GM11168 (cell line): Measurements from ENCODE around the gene TRAPPC2.
"Not testable (repeated sequence)": the region's sequence is repeated elsewhere in the genome, so short reads cannot be mapped to it uniquely, and the experiment has no call there.

ENCODE experiments used
- in situ Hi-C: fragments of 300-500 bp; cut with MboI; formaldehyde crosslinking; loops from one replicate; pipeline ENCODE4 v1.12.0; 2022; ENCODE audit warnings: low sequenced_read_pairs; ENCODE audit not compliant: unreplicated experiment

TRAPPC2 gene

DNA sequence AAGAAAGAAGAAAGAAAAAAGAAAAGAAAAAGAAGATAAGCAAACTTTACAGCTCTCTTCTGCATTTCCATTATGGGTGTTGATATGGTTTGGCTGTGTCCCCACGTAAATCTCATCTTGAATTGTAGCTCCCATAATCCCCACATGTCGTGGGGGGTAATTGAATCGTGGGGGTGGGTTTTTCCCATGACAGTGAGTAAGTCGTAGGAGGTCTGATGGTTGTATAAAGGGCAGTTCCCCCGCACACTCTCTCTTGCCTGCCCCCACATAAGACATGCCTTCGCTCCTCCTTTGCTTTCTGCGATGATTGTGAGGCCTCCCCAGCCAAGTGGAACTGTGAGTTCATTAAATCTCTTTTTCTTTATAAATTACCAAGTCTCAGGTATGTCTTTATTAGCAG is 52.8 kb downstream of the TRAPPC2 start:
- in situ Hi-C loops, result no loop called here

DNA sequence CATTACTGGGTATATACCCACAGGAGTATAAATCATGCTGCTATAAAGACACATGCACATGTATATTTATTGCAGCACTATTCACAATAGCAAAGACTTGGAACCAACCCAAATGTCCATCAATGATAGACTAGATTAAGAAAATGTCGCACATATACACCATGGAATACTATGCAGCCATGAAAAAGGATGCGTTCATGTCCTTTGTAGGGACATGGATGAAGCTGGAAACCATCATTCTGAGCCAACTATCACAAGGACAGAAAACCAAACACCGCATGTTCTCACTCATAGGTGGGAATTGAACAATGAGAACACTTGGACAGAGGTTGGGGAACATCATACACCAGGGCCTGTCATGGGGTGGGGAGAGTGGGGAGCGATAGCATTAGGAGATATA is 54.7 kb downstream of the TRAPPC2 start:
- in situ Hi-C loops, result not testable (repeated sequence)

DNA sequence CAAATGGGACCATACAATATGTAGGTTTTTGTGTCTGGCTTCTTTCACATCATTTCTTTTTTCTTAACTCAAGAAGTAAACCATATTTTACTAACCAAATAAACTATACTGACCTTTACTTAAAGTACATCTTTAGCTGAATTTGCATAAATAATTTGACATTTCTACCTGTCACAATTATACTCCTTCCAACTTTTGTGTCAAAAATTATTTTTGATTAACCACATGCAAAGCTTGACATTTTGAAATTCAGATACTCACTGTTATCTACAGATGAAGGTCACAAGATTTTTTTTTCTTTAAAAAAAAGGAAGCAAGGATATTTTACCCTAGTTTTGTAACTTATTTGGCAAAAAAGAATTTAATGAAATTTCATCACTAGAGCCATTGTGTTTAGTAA is 57.5 kb downstream of the TRAPPC2 start:
- in situ Hi-C loops, result no loop called here

DNA sequence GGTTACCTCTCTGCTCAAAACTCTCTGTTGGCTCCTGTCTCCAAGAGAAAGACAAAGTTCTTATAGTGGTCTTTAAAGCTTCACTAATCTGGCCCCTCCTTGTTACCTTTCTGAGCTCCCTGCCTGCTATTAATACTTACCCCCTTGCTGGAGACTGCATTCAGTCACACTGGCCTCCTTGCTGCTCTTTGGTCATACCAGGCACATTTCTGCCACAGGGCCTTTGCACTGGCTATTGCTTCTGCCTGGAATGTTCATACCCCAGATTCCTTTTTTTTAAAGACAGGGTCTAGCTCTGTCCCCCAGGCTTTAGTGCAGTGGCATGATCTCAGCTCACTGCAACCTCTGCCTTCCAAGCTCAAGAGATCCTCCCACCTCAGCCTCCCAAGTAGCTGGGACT is 61.4 kb downstream of the TRAPPC2 start:
- in situ Hi-C loops, result no loop called here

DNA sequence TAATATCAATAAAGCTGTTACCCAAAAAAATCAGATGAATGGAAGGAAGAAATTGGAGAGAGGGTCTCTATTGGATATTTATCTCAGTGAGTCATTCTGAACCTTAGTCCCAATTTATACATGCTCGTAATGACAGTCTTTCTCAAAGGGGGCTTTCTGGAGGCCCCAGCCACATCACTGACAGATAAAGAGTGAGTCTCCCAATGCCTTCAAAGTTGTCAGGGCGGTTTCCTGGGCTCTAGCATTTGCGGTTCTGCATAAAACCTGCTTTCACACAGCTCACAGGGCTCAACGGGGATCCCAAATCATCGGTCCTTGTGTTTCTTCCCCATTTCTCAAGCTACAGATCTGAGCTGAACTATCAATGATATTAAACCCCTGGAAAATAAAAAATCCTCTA is 64.2 kb downstream of the TRAPPC2 start:
- in situ Hi-C loops, result no loop called here

DNA sequence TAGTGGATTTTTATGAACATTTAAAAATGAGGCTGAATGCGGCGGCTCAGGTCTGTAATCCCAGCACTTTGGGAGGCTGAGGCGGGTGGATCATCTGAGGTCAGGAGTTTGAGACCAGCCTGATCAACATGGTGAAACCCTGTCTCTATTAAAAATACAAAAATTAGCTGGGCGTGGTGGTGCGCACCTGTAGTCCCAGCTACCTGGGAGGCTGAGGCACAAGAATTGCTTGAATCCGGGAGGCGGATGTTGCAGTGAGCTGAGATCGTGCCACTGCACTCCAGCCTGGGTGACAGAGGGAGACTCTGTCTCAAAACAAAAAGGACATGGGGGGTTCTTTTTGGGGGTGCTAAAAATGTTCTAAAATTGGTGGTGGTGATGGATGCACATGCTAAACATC is 64.7 kb downstream of the TRAPPC2 start:
- in situ Hi-C loops, result loop anchor here (10.0 kb wide), 1 partner anchor 365 kb away; no protein-coding TSS in a partner anchor

DNA sequence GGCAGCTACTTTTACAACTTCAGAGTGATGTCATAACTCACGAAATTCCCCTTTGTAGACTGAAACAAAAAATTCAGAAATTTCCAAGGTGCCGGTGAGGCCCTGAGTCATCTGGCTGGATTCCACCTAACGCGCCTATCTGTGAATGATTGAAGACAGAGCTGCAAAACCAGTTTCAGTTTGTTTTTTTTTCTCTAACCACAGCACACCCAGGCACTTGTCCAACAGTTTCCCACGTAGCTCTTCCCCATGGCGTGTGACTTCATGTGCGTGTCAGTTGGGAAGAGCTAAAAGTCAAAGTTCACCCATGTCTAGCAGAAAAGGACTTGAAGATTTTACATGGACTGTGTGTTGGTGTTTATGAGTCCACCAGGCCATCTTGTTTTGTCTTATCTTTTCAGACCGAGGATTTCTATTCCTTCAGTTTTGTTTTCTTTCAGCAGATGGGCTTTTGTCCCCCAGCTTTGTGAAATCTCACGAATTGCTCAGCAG is 65.1 kb downstream of the TRAPPC2 start:
- in situ Hi-C loops, result loop anchor here (10.0 kb wide), 1 partner anchor 366 kb away; no protein-coding TSS in a partner anchor

DNA sequence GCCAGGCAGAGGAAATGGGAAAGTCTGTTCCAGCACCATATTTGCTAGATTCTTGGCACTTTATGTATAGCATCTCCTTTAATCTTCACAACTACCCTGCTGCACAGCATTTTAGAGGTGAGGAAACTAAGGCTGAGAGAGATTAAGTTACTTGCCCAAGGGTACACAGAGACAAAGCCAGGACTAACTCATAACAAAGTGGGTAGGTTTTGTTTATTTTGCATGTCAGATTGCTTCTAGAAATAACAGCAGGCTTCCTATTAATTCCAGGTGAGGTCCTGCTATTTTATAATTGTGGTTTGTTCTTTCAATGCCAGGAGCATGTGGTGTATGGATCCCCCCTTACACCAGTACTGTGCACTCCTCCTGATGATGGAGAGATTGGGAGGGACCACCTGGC is 66.5 kb downstream of the TRAPPC2 start:
- in situ Hi-C loops, result loop anchor here (10.0 kb wide), 1 partner anchor 367 kb away; no protein-coding TSS in a partner anchor

DNA sequence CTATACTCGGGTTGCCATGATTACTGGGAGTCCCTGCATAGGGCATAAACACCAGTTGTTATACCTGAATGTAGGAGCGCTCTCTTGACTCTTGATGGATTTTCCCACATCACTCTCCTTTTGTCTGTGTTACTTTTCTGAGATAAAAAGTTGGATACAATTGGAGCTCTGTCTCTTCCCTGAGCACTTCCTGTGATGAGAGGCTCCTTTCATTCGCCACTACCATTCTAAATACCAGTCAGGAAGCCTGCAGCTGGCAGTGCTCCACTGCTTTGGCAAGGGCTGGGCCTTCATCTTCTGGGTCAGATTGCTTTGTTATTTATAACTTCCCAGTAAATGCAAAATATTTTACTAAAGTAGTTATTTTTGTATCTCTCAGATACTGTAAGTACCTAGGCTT is 67.6 kb downstream of the TRAPPC2 start:
- in situ Hi-C loops, result loop anchor here (10.0 kb wide), 1 partner anchor 368 kb away; no protein-coding TSS in a partner anchor

DNA sequence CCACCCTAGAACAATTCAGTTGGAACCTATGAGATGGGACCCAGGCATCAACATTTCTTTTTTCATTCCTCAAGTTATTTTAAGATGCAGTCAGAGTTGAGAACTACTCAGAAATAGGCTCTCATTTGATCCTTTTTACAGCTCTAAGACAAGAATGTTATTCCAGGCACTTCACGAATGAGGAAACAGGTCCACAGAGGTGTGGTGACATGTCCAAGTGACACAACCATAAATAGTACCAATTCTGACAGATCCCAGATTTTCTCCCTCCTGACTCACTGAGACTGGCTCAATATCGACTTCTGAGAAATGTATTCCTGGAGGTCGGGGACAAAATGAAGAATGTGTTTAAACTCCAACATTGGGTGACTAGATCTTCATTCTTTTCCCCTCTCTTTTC is 70.4 kb downstream of the TRAPPC2 start:
- in situ Hi-C loops, result loop anchor here (10.0 kb wide), 1 partner anchor 371 kb away; no protein-coding TSS in a partner anchor

DNA sequence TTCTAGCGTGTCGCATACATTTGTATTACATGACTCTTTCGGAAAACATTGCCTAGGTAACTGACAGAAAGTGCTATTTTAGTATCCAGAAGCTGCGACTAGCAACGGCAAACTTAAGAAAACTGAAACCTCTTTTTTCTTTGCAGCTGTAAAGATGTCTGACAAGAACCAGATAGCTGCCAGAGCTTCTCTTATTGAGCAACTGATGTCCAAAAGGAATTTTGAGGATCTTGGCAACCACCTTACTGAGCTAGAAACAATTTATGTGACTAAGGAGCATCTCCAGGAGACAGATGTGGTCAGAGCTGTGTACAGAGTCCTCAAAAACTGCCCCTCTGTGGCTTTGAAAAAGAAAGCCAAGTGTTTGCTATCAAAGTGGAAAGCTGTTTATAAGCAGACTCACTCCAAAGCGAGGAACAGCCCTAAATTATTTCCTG is 72.0 kb downstream of the TRAPPC2 start:
- in situ Hi-C loops, result loop anchor here (10.0 kb wide), 1 partner anchor 372 kb away; no protein-coding TSS in a partner anchor
